GM12872 (cell line): ENCODE results near the gene TRAK2.

Experiments
- TF ChIP-seq, protein P1 (sequence below): IDR thresholded peaks from 3 replicates; pipeline ENCODE4 v1.5.1; 2011; ENCODE audit warnings: low read depth, mild to moderate bottlenecking, low read length, moderate library complexity; ENCODE audit not compliant: insufficient read depth

The TRAK2 gene

DNA sequence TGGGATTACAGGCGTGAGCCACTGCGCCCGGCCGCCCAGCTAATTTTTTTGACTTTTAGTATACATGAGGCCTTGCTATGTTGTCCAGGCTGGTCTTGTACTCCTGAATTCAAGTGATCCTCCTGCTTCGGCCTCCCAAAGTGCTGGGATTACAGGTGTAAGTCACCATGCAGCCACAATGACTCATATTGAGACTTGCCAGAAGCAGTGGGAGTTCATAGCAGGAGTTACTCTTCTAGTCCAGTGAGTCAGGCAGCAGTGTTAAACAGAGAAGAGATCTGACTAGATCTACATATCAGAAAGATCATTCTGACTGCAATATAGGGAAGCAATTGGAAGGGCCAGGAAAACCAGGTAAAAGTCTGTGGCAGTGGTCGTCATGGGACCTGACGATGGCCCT, 92.6 kb downstream of the TRAK2 start:
- TF ChIP-seq, protein P1, sequence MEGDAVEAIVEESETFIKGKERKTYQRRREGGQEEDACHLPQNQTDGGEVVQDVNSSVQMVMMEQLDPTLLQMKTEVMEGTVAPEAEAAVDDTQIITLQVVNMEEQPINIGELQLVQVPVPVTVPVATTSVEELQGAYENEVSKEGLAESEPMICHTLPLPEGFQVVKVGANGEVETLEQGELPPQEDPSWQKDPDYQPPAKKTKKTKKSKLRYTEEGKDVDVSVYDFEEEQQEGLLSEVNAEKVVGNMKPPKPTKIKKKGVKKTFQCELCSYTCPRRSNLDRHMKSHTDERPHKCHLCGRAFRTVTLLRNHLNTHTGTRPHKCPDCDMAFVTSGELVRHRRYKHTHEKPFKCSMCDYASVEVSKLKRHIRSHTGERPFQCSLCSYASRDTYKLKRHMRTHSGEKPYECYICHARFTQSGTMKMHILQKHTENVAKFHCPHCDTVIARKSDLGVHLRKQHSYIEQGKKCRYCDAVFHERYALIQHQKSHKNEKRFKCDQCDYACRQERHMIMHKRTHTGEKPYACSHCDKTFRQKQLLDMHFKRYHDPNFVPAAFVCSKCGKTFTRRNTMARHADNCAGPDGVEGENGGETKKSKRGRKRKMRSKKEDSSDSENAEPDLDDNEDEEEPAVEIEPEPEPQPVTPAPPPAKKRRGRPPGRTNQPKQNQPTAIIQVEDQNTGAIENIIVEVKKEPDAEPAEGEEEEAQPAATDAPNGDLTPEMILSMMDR, result no peak

DNA sequence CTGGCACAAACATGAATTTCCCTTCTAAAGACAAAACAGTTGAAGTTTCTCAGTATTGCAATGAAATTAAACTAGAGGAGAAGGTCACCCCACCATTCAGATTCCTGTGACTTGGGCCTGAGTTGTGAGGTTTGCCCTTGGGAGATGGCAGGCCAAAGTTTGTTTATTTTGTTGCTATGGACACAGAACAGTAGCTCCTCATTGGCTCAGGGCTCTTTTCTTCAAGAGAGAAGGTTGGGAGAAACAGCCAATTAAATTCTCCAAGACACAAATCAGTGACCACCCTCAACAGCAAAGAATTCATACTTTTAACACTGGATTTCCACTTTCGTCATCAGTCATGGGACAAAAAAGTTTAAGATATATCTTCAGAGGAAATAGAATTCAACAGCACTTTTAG, 94.0 kb downstream of the TRAK2 start, which contains the start of gene FLACC1:
Gene FLACC1, minus strand, starts transcription at position 125 of the 400 bp plus-strand sequence. CDS start 5,941 bp downstream, outside the sequence.
- TF ChIP-seq, protein P1, result no peak

DNA sequence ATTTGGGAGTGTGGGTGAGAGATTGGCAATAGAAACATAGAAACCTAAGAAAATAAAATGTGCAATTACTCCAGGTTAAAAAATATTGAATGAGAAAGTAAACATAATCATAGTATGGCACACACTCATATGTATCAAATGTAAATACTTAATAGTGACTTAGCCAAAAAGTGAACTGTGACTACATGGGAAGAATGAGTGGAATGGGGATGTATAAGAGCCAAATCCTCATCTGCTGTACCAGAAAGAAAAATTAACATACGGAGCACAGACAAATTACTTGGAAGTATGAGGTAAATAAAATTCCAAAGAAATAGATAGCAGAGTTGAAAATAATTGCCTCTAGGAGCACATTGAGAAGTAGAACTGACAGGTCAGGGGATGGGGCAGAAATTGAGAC, 98.1 kb downstream of the TRAK2 start:
- TF ChIP-seq, protein P1, result no peak

DNA sequence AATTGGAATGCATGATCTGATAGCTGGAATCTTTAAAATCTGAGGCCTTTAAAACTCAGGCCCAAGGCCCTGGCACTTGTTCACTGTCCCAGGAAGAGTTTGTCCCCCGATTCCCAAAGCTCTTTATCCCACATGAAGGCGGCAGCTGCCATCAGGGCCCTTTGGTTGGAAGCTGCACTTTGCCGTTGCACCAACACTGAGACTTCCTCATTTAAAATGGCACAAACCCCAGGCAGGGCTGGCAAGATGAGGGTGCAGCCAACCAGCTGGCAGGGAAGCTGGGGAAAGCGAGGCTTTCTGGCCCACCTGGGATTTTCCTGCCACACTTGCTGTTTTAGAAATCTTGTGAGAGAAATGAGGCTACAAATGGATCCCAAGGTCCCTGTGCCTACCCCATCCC, 100.4 kb downstream of the TRAK2 start:
- TF ChIP-seq, protein P1, result no peak

DNA sequence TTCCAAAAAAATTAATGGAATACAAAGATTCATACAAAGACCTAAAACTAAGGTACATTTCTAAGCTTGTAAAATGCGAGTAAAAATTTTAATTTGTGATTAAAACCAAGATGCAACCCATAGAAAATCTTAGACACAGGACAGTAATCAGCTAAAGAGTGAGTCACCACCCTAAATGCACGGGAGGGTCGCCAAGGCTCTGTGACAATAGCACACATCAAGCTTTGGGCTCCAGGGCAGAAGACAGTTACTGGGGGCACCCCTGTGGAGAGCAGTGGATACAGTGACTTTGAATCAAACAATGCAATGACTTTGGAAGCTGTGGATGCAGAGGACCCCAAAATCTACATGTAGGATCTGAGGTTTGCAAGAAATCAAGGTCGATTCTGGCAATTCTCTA, 101.7 kb downstream of the TRAK2 start:
- TF ChIP-seq, protein P1, result no peak

DNA sequence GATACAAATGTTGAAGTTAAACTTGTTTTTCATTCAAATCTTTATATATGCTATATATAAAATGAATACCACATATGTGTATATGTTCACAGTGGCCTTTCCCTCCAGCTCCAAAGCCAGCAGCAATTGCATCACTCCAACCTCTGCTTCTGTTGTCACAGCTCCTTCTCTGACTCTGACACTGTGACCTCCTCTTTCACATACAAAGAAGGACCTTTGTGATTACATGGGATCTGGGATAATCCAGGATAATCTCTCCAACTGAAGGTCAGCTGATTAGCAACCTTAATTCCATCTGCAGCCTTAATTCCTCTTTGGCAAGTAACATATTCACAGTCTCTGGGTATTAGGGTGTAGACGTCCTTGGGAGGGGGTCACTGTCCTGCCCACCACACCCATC, 102.5 kb downstream of the TRAK2 start:
- TF ChIP-seq, protein P1, result no peak

DNA sequence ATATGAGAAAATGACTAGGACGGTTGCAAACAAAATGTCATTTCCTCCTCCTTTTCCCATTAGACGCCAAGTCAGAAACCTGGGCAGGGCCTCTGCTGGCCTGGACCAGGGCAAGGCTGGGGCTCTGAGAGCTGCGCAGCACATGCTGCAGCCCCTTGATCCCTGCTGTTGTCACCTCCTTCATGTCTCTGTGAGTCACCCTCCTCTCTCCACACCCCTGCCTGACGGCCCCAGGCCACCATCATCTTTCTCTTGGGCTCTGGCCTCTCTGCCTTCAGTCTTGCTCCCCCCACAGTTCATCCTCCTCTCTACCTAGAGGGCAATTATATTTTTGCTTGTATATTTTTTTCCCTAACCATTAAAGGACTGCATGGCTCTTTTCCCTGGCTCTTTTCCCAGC, 104.1 kb downstream of the TRAK2 start:
- TF ChIP-seq, protein P1, result no peak
